Measurements from ENCODE around the gene ALKBH5. TPM values are rescaled to one million over a fixed set of nuclear protein-coding genes. Genes with fewer than 3 reads are reported as not detected.

The ALKBH5 gene
- total and polyA plus RNA-seq, 2 of the 8 experiments (the other 6 are each of a cell fraction or from before 2014, with no cell fraction given) = 63.7 to 86.4 TPM

GRCh38 chr17:18236494-18236893 is 52.9 kb downstream of the ALKBH5 start:
- no peak overlapping the region for H2AK5ac ChIP-seq (ENCODE audit: low read depth, low read length)
- no peak overlapping the region for H3K23ac ChIP-seq (ENCODE audit: insufficient read length)
- H2AFZ ChIP-seq (ENCODE audit: low read length) = no peak overlapping the region
- H3K79me1 ChIP-seq (ENCODE audit: low read depth, low read length) = peaks cover 8% of the 10 kb centered on the region
- H3K4ac ChIP-seq (replicated peaks; ENCODE audit: insufficient read length, low read depth, low read length) = no peak overlapping the region
- 97% methylated on average over 18 of the region's 18 CpGs; no CpG with 5 or more reads in 1 of the 2 experiments for WGBS, 2 experiments (ENCODE audit: extremely low coverage in 1 of 2, insufficient coverage in 1 of 2, insufficient read length in 1 of 2, insufficient replicate concordance in 2 of 2, low coverage in 1 of 2, low lambda C conversion rate in 2 of 2, missing lambda C conversion rate in 1 of 2)
- H3K56ac ChIP-seq (replicated peaks; ENCODE audit: insufficient read length, low read depth, low read length) = no peak overlapping the region
- H3K18ac ChIP-seq (ENCODE audit: extremely low read depth, low read length) = no peak overlapping the region
- no peaks in the 10 kb centered on the region; a peak in 1 of 7 replicates for H3K4me1 ChIP-seq (replicated peaks in 1 of 4; ENCODE audit: control insufficient read depth in 3 of 4, insufficient read depth in 4 of 4, low read length in 3 of 4)
- peaks cover 5 to 22% of the 10 kb centered on the region in 2 experiments for H4K20me1 ChIP-seq (replicated peaks in 1 of 2; ENCODE audit: control insufficient read depth in 1 of 2, insufficient read depth in 2 of 2, low read length in 2 of 2)
- ChIA-PET POLR2A (ENCODE audit: partially characterized antibody) (interaction anchor here (1.2 to 1.9 kb wide), 4 partner anchors 10 to 24 kb away, joined by 3 to 9 read pairs (median 6); partner anchors contain the start of genes LLGL1 and MIEF2), CTCF (ENCODE audit: partially characterized antibody) (interaction anchor here (1.0 to 1.6 kb wide), 3 partner anchors 17 to 47 kb away, joined by 3 to 4 read pairs (median 4); no protein-coding TSS in a partner anchor)
- H3K27ac ChIP-seq (ENCODE audit: low read depth, low read length) = no peak overlapping the region
- no peak overlapping the region for H4K91ac ChIP-seq (replicated peaks; ENCODE audit: insufficient read length, low read length)
- DNase-seq (ENCODE audit: low read depth in 1 of 2, low spot score in 2 of 2) (no peak), FAIRE-seq (no peak)
- no peak overlapping the region for H3K4me3 ChIP-seq (ENCODE audit: extremely low read depth in 1 of 4, insufficient read depth in 2 of 4, low read depth in 3 of 4, low read length in 4 of 4)
- peaks cover 0 to 10% of the 10 kb centered on the region in 2 experiments; a peak in 1 of 4 replicates for H3K79me2 ChIP-seq (ENCODE audit: control insufficient read depth in 1 of 2, insufficient read depth in 2 of 2, low read length in 2 of 2)
- no peak overlapping the region for H2BK5ac ChIP-seq (ENCODE audit: low read depth, low read length)
- no peak overlapping the region for H4K8ac ChIP-seq (ENCODE audit: extremely low read depth, insufficient read depth, low read length)
- H3K36me3 ChIP-seq (ENCODE audit: control insufficient read depth in 2 of 4, insufficient read depth in 4 of 4, low read length in 3 of 4) = peaks cover 29 to 64% (median 46%) of the 10 kb centered on the region in 4 experiments; a peak in 7 of 8 replicates
- no peaks in the 10 kb centered on the region for H3K23me2 ChIP-seq (ENCODE audit: low read depth, low read length)
- no peak overlapping the region for H2BK12ac ChIP-seq (ENCODE audit: low read depth, low read length)
- no peaks in the 10 kb centered on the region for H3K9me3 ChIP-seq (ENCODE audit: insufficient read depth in 2 of 2, low read depth in 1 of 2, low read length in 1 of 2)
- no peak overlapping the region for H4K5ac ChIP-seq (ENCODE audit: insufficient read length, low read depth, low read length)
- H2BK15ac ChIP-seq (ENCODE audit: low read length) = no peak overlapping the region
- H2BK120ac ChIP-seq (replicated peaks; ENCODE audit: low read depth, low read length) = no peak overlapping the region
- no peak overlapping the region for H3K4me2 ChIP-seq (ENCODE audit: insufficient read depth in 1 of 2, low read depth in 2 of 2, low read length in 2 of 2)
- no peak overlapping the region for H3K14ac ChIP-seq (ENCODE audit: insufficient read length)
- H3K9ac ChIP-seq (replicated peaks in 1 of 4; ENCODE audit: extremely low read depth in 1 of 4, low read depth in 3 of 4, low read length in 3 of 4) = no peak overlapping the region
- H2BK20ac ChIP-seq (ENCODE audit: low read length) = no peak overlapping the region
- peaks cover 0 to 2% (median 0%) of the 10 kb centered on the region in 4 experiments; a peak in 1 of 7 replicates for H3K27me3 ChIP-seq (replicated peaks in 1 of 4; ENCODE audit: control insufficient read depth in 3 of 4, extremely low read depth in 1 of 4, insufficient read depth in 3 of 4, low read length in 3 of 4)
- no peak for TF ChIP-seq RBBP5 (IDR thresholded peaks at IDR 0.05; ENCODE audit: borderline replicate concordance, low read depth, low read length)
- no peak for TF ChIP-seq CHD1 (IDR thresholded peaks at IDR 0.05; ENCODE audit: low read depth, low read length)
- TF ChIP-seq SP1 (IDR thresholded peaks at IDR 0.05; ENCODE audit: low read depth, low read length) = no peak
- TF ChIP-seq SIX5 (IDR thresholded peaks at IDR 0.05; ENCODE audit: low read depth, low read length) = no peak
- TF ChIP-seq SP2 (IDR thresholded peaks at IDR 0.05; ENCODE audit: low read length) = no peak
- TF ChIP-seq USF2 (IDR thresholded peaks at IDR 0.05; ENCODE audit: low read length) = no peak
- no peak for TF ChIP-seq ATF2 (IDR thresholded peaks at IDR 0.05; ENCODE audit: low read length)
- TF ChIP-seq RAD21 (IDR thresholded peaks at IDR 0.05 in 1 of 2, conservative IDR thresholded peaks at IDR 0.05 in 1 of 2; ENCODE audit: low read depth in 2 of 2, low read length in 2 of 2) = no peak
- TF ChIP-seq HDAC2 (IDR thresholded peaks at IDR 0.05; ENCODE audit: borderline replicate concordance in 1 of 2, low read depth in 2 of 2, low read length in 2 of 2) = no peak
- TF ChIP-seq TEAD4 (IDR thresholded peaks at IDR 0.05; ENCODE audit: low read depth, low read length) = no peak
- TF ChIP-seq KDM5A (IDR thresholded peaks at IDR 0.05; ENCODE audit: low read length) = no peak
